ACHN (cell line): ENCODE measurements around the gene TGFBR1.
"Not testable (repeated sequence)": the region's sequence is repeated elsewhere in the genome, so short reads cannot be mapped to it uniquely, and the experiment has no call there.

Experiments used
- DNase-seq: peaks from one replicate; pipeline ENCODE4 v3.0.0-alpha.2; 2015
- in situ Hi-C: cut with HindIII; loops from 2 replicates; pipeline ENCODE4 v1.10.0; 2017; ENCODE audit warnings: low sequenced_read_pairs, low pct_ligation_motif_present, low pct_unique_long_range_greater_than_20kb

Gene TGFBR1

GRCh38 chr9:99193466-99193821 lies 88.5 kb downstream of the TGFBR1 start:
- in situ Hi-C loops, result no loop called here

GRCh38 chr9:99196484-99196883 lies 91.6 kb downstream of the TGFBR1 start:
- DNase-seq, in situ Hi-C loops: not testable (repeated sequence)

More at GRCh38 chr9:99193466-99193821, 88.5 kb downstream of the TGFBR1 start:
- no peak for DNase-seq

- in situ Hi-C loops, result no loop called here
- DNase-seq, result no peak
Measured at GRCh38 chr9:99197124-99197630, 92.3 kb downstream of the TGFBR1 start.

- in situ Hi-C loops, result no loop called here
- no peak for DNase-seq
Measured at GRCh38 chr9:99197987-99198386, 93.1 kb downstream of the TGFBR1 start.

- in situ Hi-C loops, result no loop called here
- DNase-seq, result no peak
Measured at GRCh38 chr9:99199938-99200539, 95.1 kb downstream of the TGFBR1 start.

GRCh38 chr9:99201603-99202002 lies 96.7 kb downstream of the TGFBR1 start:
- no peak for DNase-seq
- in situ Hi-C loops, result no loop called here
